Measurements from ENCODE around the gene ASB15.

The ASB15 gene

DNA sequence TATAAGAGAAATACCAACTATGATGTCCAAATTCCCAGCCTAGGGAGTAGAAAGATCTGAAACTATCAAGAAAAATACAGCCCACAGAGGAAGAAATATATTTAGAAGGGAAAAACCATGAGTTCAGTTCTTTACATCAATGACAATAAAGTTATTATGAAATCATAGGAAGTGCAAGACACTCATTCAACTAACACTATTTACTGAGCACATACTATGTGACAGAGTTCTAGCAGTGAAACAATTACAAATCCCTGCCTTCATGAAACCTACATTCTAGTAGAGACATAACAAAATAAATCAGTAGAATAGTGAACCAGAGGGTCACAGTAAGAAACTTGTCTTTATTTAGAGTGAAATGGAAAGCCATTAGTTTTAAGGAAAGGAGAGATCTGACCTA, 46.1 kb upstream of the ASB15 start:
- H3K9me3 ChIP-seq (replicated peaks in 1 of 2; ENCODE audit: control insufficient read depth in 2 of 2, insufficient read depth in 1 of 2, low read depth in 1 of 2, low read length in 2 of 2) = no peaks in the 10 kb centered on the region

DNA sequence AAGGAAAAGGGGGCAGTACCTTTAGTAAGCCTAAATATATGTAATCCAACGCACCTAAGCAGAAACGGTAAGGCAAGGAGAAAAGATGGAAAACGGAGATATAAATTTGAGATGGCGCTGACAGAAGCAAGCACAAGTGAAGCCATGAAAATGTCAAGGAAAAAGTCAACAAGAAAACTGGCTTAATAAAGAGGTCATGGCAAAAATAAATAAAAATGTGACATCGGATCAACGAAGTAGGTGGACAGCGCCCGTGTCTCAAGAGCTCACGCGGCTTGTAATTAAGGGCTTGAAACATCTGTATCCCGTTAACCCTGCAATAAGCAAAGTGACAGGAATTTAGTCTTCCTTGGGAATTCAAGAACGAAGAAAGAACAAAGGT, 44.6 kb upstream of the ASB15 start:
- H2AK5ac ChIP-seq (ENCODE audit: low read depth, low read length) = no peak overlapping the region
- peaks cover 0 to 3% of the 10 kb centered on the region in 2 donors for H3K4me1 ChIP-seq (ENCODE audit: control insufficient read depth in 2 of 2, insufficient read depth in 1 of 2, low read depth in 1 of 2, low read length in 2 of 2)
- H3K36me3 ChIP-seq (replicated peaks in 1 of 2; ENCODE audit: control insufficient read depth in 2 of 2, insufficient read depth in 2 of 2, low read length in 2 of 2) = peaks cover 3 to 42% of the 10 kb centered on the region in 2 donors
- H4K91ac ChIP-seq (ENCODE audit: low read depth, low read length, poor library complexity) = no peak overlapping the region
- DNase-seq (ENCODE audit: low spot score) = no peak
- H3K4me3 ChIP-seq (ENCODE audit: low read length in 2 of 2) = peak overlapping the region; percentile 69 to 97
- no CpG with 5 or more reads among the region's 12 CpGs for WGBS, 2 donors (ENCODE audit: extremely low coverage in 2 of 2, insufficient read length in 2 of 2, insufficient replicate concordance in 1 of 2)
- no peak overlapping the region for H3K23ac ChIP-seq (ENCODE audit: low read depth, low read length, poor library complexity)
- no peak overlapping the region for H2BK5ac ChIP-seq (ENCODE audit: low read length)
- H3K9ac ChIP-seq (ENCODE audit: low read depth, low read length, poor library complexity) = no peak overlapping the region
- H3K4me2 ChIP-seq (ENCODE audit: insufficient read depth, low read length, poor library complexity, severe bottlenecking) = peak overlapping the region; percentile 72
- H4K8ac ChIP-seq (ENCODE audit: low read depth, low read length) = no peak overlapping the region
- H3K79me1 ChIP-seq (ENCODE audit: low read depth, low read length) = peaks cover 2% of the 10 kb centered on the region
- H3K9me3 ChIP-seq (replicated peaks in 1 of 2; ENCODE audit: control insufficient read depth in 2 of 2, insufficient read depth in 1 of 2, low read depth in 1 of 2, low read length in 2 of 2) = no peaks in the 10 kb centered on the region
- no peaks in the 10 kb centered on the region for H3K27me3 ChIP-seq (ENCODE audit: control insufficient read depth in 3 of 3, insufficient read depth in 3 of 3, low read depth in 1 of 3, low read length in 3 of 3)
- no peak overlapping the region for H3K14ac ChIP-seq (ENCODE audit: low read length)
- no peak overlapping the region for H2BK12ac ChIP-seq (ENCODE audit: low read length)
- no peak overlapping the region for H3K4ac ChIP-seq (ENCODE audit: low read length)
- peak overlapping the region; percentile 78 for H2AFZ ChIP-seq (ENCODE audit: low read length)
- H2BK15ac ChIP-seq (ENCODE audit: low read length) = no peak overlapping the region
- no peak overlapping the region for H2BK120ac ChIP-seq (ENCODE audit: low read depth, low read length)
- H3K18ac ChIP-seq (ENCODE audit: low read length) = no peak overlapping the region
- no peak overlapping the region for H3K27ac ChIP-seq (replicated peaks; ENCODE audit: low read length)

More for the DNA sequence above, 46.1 kb upstream of the ASB15 start:
- no peak overlapping the region for H3K4me3 ChIP-seq (ENCODE audit: low read length in 2 of 2)
- no peak overlapping the region for H2AFZ ChIP-seq (ENCODE audit: low read length)
- no peak overlapping the region for H2AK5ac ChIP-seq (ENCODE audit: low read depth, low read length)
- H3K4me1 ChIP-seq (ENCODE audit: control insufficient read depth in 2 of 2, insufficient read depth in 1 of 2, low read depth in 1 of 2, low read length in 2 of 2) = peaks cover 0 to 3% of the 10 kb centered on the region in 2 donors
- no peaks in the 10 kb centered on the region for H3K27me3 ChIP-seq (ENCODE audit: control insufficient read depth in 3 of 3, insufficient read depth in 3 of 3, low read depth in 1 of 3, low read length in 3 of 3)
- DNase-seq (ENCODE audit: low spot score) = no peak
- H4K91ac ChIP-seq (ENCODE audit: low read depth, low read length, poor library complexity) = no peak overlapping the region
- H3K27ac ChIP-seq (replicated peaks; ENCODE audit: low read length) = no peak overlapping the region
- no peak overlapping the region for H4K8ac ChIP-seq (ENCODE audit: low read depth, low read length)
- no peak overlapping the region for H3K14ac ChIP-seq (ENCODE audit: low read length)
- peaks cover 3 to 54% of the 10 kb centered on the region in 2 donors for H3K36me3 ChIP-seq (replicated peaks in 1 of 2; ENCODE audit: control insufficient read depth in 2 of 2, insufficient read depth in 2 of 2, low read length in 2 of 2)
- no peak overlapping the region for H3K23ac ChIP-seq (ENCODE audit: low read depth, low read length, poor library complexity)
- no peak overlapping the region for H3K18ac ChIP-seq (ENCODE audit: low read length)
- peaks cover 2% of the 10 kb centered on the region for H3K79me1 ChIP-seq (ENCODE audit: low read depth, low read length)
- H2BK120ac ChIP-seq (ENCODE audit: low read depth, low read length) = no peak overlapping the region
- H3K9ac ChIP-seq (ENCODE audit: low read depth, low read length, poor library complexity) = no peak overlapping the region
- no peak overlapping the region for H3K4me2 ChIP-seq (ENCODE audit: insufficient read depth, low read length, poor library complexity, severe bottlenecking)
- H2BK15ac ChIP-seq (ENCODE audit: low read length) = no peak overlapping the region
- no peak overlapping the region for H3K4ac ChIP-seq (ENCODE audit: low read length)
- H2BK12ac ChIP-seq (ENCODE audit: low read length) = no peak overlapping the region
- no peak overlapping the region for H2BK5ac ChIP-seq (ENCODE audit: low read length)

DNA sequence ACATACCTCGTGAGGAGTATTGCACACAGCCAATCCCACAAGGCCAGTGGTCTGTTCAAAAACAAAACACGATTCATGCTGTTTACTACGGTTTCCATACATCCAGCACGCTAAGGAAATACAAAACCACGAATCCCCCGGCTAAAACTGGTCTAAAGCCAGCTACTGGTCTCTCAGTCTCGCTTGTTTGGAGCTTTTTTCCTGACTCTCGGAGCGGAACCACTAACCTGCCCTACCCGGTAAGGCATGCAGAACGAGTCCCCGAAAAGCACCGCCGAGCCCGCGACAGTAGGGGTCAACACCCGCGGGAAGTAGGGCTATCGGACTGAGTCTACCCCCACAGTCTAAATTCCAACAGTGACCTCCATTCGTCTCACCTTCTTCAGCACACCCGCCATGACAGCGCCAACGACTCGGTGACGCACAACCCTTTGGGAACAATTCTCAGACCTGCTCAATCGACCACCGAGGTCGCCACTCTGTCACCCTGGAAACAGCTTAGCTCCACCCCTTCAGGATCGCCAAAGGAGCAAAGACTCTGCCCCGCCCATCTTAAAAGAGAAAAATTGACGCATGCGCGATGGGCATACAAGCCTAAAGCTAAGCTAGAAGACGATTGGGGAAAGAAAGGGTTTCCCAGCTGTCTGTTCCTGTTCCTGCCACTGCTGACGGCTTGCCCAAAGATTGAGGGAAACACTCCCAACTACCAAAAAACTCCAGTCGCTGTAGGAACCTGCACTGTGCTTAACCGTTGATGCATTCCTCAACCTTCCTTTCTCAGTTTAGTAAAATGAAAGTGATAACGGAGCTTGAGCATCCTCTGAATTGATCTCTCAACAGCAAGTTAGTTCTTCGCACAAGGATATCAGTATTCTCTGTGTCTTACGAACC, 44.0 kb upstream of the ASB15 start, which contains the start of gene NDUFA5:
NDUFA5 (minus strand) TSS at position 421 of the 891 bp plus-strand sequence; CDS start at position 398, 23 bp downstream.
- Histone ChIP-seq H3K27me3 (ENCODE audit: control insufficient read depth in 3 of 3, insufficient read depth in 3 of 3, low read depth in 1 of 3, low read length in 3 of 3) (no peaks in the 10 kb centered on the region), H3K9ac (ENCODE audit: low read depth, low read length, poor library complexity) (peak within 1 kb of the TSS; percentile 87), H2BK12ac (ENCODE audit: low read length) (no peak within 1 kb of the TSS), H3K14ac (ENCODE audit: low read length) (no peak within 1 kb of the TSS), H3K4me3 (ENCODE audit: low read length in 2 of 2) (peak within 1 kb of the TSS; percentile 69 to 97), H4K91ac (ENCODE audit: low read depth, low read length, poor library complexity) (no peak within 1 kb of the TSS), H3K18ac (ENCODE audit: low read length) (peak within 1 kb of the TSS; percentile 58), H2BK5ac (ENCODE audit: low read length) (no peak within 1 kb of the TSS), H2AK5ac (ENCODE audit: low read depth, low read length) (no peak within 1 kb of the TSS), H4K8ac (ENCODE audit: low read depth, low read length) (no peak within 1 kb of the TSS), H3K27ac (replicated peaks; ENCODE audit: low read length) (peak within 1 kb of the TSS; percentile 44), H3K36me3 (replicated peaks in 1 of 2; ENCODE audit: control insufficient read depth in 2 of 2, insufficient read depth in 2 of 2, low read length in 2 of 2) (peaks cover 2 to 38% of the 10 kb centered on the region in 2 donors), H3K4ac (ENCODE audit: low read length) (no peak within 1 kb of the TSS), H3K4me1 (ENCODE audit: control insufficient read depth in 2 of 2, insufficient read depth in 1 of 2, low read depth in 1 of 2, low read length in 2 of 2) (peaks cover 0 to 3% of the 10 kb centered on the region in 2 donors), H2AFZ (ENCODE audit: low read length) (peak within 1 kb of the TSS; percentile 78), H3K4me2 (ENCODE audit: insufficient read depth, low read length, poor library complexity, severe bottlenecking) (peak within 1 kb of the TSS; percentile 72), H2BK120ac (ENCODE audit: low read depth, low read length) (no peak within 1 kb of the TSS), H3K79me1 (ENCODE audit: low read depth, low read length) (peaks cover 2% of the 10 kb centered on the region), H3K23ac (ENCODE audit: low read depth, low read length, poor library complexity) (no peak within 1 kb of the TSS), H2BK15ac (ENCODE audit: low read length) (no peak within 1 kb of the TSS), H3K9me3 (replicated peaks in 1 of 2; ENCODE audit: control insufficient read depth in 2 of 2, insufficient read depth in 1 of 2, low read depth in 1 of 2, low read length in 2 of 2) (no peaks in the 10 kb centered on the region)
- peak; percentile 98 for DNase-seq (ENCODE audit: low spot score)
- WGBS, 2 donors (ENCODE audit: extremely low coverage in 2 of 2, insufficient read length in 2 of 2, insufficient replicate concordance in 1 of 2) = no CpG with 5 or more reads among the region's 40 CpGs

DNA sequence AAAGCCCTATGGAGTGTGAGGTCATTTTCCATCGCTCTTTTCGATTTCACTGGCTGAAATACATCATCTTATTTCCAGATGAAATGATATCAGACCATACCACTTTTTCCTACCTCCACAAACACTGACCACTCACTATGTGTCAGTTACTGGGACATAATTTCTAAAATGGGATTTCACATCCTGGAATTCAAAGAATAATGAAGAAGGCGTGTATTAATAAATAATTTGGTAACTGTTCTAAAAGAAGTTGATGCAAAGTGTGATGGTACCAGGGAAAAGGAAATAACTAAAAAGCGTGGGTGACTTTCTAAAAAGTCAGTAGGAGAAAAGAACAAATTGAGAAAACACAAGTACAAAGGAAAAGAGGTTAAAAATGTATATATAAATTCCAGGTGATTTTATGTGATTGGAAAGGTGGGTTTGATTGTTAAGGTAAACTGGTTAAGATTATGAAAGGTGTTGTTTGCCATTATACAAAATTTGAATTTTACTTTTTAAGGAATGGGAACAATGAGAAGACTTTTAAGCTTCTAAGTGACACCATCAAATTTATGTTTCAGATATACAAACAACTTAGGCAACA, 43.2 kb upstream of the ASB15 start:
- DNase-seq (ENCODE audit: low spot score) = no peak
- Histone ChIP-seq H2AFZ (ENCODE audit: low read length) (peak overlapping the region; percentile 78), H3K36me3 (replicated peaks in 1 of 2; ENCODE audit: control insufficient read depth in 2 of 2, insufficient read depth in 2 of 2, low read length in 2 of 2) (peaks cover 2 to 30% of the 10 kb centered on the region in 2 donors), H3K18ac (ENCODE audit: low read length) (no peak overlapping the region), H4K91ac (ENCODE audit: low read depth, low read length, poor library complexity) (no peak overlapping the region), H2AK5ac (ENCODE audit: low read depth, low read length) (no peak overlapping the region), H3K27me3 (ENCODE audit: control insufficient read depth in 3 of 3, insufficient read depth in 3 of 3, low read depth in 1 of 3, low read length in 3 of 3) (no peaks in the 10 kb centered on the region), H3K4me3 (ENCODE audit: low read length in 2 of 2) (peak overlapping the region; percentile 69 to 75), H3K79me1 (ENCODE audit: low read depth, low read length) (peaks cover 2% of the 10 kb centered on the region), H3K23ac (ENCODE audit: low read depth, low read length, poor library complexity) (no peak overlapping the region), H3K9me3 (replicated peaks in 1 of 2; ENCODE audit: control insufficient read depth in 2 of 2, insufficient read depth in 1 of 2, low read depth in 1 of 2, low read length in 2 of 2) (no peaks in the 10 kb centered on the region), H2BK15ac (ENCODE audit: low read length) (no peak overlapping the region), H2BK120ac (ENCODE audit: low read depth, low read length) (no peak overlapping the region), H3K14ac (ENCODE audit: low read length) (no peak overlapping the region), H3K4me1 (ENCODE audit: control insufficient read depth in 2 of 2, insufficient read depth in 1 of 2, low read depth in 1 of 2, low read length in 2 of 2) (peaks cover 0 to 3% of the 10 kb centered on the region in 2 donors), H4K8ac (ENCODE audit: low read depth, low read length) (no peak overlapping the region), H2BK5ac (ENCODE audit: low read length) (no peak overlapping the region), H3K4me2 (ENCODE audit: insufficient read depth, low read length, poor library complexity, severe bottlenecking) (peak overlapping the region; percentile 26), H3K27ac (replicated peaks; ENCODE audit: low read length) (no peak overlapping the region), H3K4ac (ENCODE audit: low read length) (no peak overlapping the region), H2BK12ac (ENCODE audit: low read length) (no peak overlapping the region), H3K9ac (ENCODE audit: low read depth, low read length, poor library complexity) (no peak overlapping the region)
- 100% methylated on average over 1 of the region's 4 CpGs; no CpG with 5 or more reads in 1 of the 2 donors for WGBS, 2 donors (ENCODE audit: extremely low coverage in 2 of 2, insufficient read length in 2 of 2, insufficient replicate concordance in 1 of 2)

All from neuronal stem cell (in vitro differentiated cells).